HEK293T (cell line): Measurements from ENCODE around the gene GOLGA6L10.
"Not testable (repeated sequence)": the region's sequence is repeated elsewhere in the genome, so short reads cannot be mapped to it uniquely, and the experiment has no call there.

Experiments
- CTCF ChIA-PET: fragments of 350-600 bp; formaldehyde crosslinking; extraction: SDS; loops from one replicate; lab custom pipeline; 2021; ENCODE audit warnings: antibody characterized with exemption, inconsistent platforms; lab: Yijun Ruan, JAX
- POLR2A ChIA-PET: fragments of 350-600 bp; formaldehyde crosslinking; extraction: SDS; loops from one replicate; lab custom pipeline; 2020; ENCODE audit warnings: antibody characterized with exemption, inconsistent platforms; lab: Yijun Ruan, JAX
- DNase-seq: peaks from one replicate; pipeline ENCODE4 v3.0.0; 2012; ENCODE audit warnings: mixed read lengths; ENCODE audit errors: extremely low spot score
- ARNT ChIP-seq: fragments of 450-650 bp; IDR thresholded peaks from 2 replicates; pipeline ENCODE4 v1.6.1; 2017; ENCODE audit warnings: mild to moderate bottlenecking
- BHLHE40 ChIP-seq: fragments of 450-650 bp; IDR thresholded peaks from 2 replicates; pipeline ENCODE4 v1.6.1; 2016; ENCODE audit warnings: mild to moderate bottlenecking, moderate library complexity, borderline replicate concordance
- CTBP1 ChIP-seq: fragments of 450-650 bp; IDR thresholded peaks from 2 replicates; pipeline ENCODE4 v1.6.1; 2016; ENCODE audit warnings: borderline replicate concordance
- ELF4 ChIP-seq: fragments of 450-650 bp; IDR thresholded peaks from 2 replicates; pipeline ENCODE4 v1.6.1; 2017; ENCODE audit warnings: antibody characterized with exemption
- FOXA1 ChIP-seq: fragments of 450-650 bp; IDR thresholded peaks from 2 replicates; pipeline ENCODE4 v1.6.1; 2016; ENCODE audit warnings: mild to moderate bottlenecking
- FOXK2 ChIP-seq: fragments of 450-650 bp; IDR thresholded peaks from 2 replicates; pipeline ENCODE4 v1.6.1; 2016; ENCODE audit warnings: mild to moderate bottlenecking
- FOXM1 ChIP-seq: fragments of 450-650 bp; IDR thresholded peaks from 2 replicates; pipeline ENCODE4 v1.6.1; 2017; ENCODE audit warnings: mild to moderate bottlenecking, borderline replicate concordance
- HDGF ChIP-seq: fragments of 450-650 bp; IDR thresholded peaks from 2 replicates; pipeline ENCODE4 v1.6.1; 2017; ENCODE audit warnings: antibody characterized with exemption, borderline replicate concordance
- L3MBTL2 ChIP-seq: fragments of 450-650 bp; conservative IDR thresholded peaks from 2 replicates; pipeline ENCODE4 v1.6.1; 2016; ENCODE audit warnings: mild to moderate bottlenecking
- LEF1 ChIP-seq: fragments of 450-650 bp; IDR thresholded peaks from 2 replicates; pipeline ENCODE4 v1.6.1; 2017; ENCODE audit warnings: mild to moderate bottlenecking, borderline replicate concordance
- NFRKB ChIP-seq: fragments of 450-650 bp; IDR thresholded peaks from 2 replicates; pipeline ENCODE4 v1.6.1; 2016; ENCODE audit warnings: mild to moderate bottlenecking, moderate library complexity
- SP1 ChIP-seq: fragments of 450-650 bp; IDR thresholded peaks from 2 replicates; pipeline ENCODE4 v1.6.1; 2017
- SUZ12 ChIP-seq: fragments of 450-650 bp; IDR thresholded peaks from 2 replicates; pipeline ENCODE4 v1.6.1; 2016; ENCODE audit warnings: mild to moderate bottlenecking
- TARDBP ChIP-seq: fragments of 450-650 bp; IDR thresholded peaks from 2 replicates; pipeline ENCODE4 v1.6.1; 2016
- ZNF384 ChIP-seq: fragments of 450-650 bp; IDR thresholded peaks from 2 replicates; pipeline ENCODE4 v1.6.1; 2016
- TF ChIP-seq, protein P1 (sequence below): fragments of 450-650 bp; IDR thresholded peaks from 2 replicates; pipeline ENCODE4 v1.6.1; 2016

The GOLGA6L10 gene

DNA sequence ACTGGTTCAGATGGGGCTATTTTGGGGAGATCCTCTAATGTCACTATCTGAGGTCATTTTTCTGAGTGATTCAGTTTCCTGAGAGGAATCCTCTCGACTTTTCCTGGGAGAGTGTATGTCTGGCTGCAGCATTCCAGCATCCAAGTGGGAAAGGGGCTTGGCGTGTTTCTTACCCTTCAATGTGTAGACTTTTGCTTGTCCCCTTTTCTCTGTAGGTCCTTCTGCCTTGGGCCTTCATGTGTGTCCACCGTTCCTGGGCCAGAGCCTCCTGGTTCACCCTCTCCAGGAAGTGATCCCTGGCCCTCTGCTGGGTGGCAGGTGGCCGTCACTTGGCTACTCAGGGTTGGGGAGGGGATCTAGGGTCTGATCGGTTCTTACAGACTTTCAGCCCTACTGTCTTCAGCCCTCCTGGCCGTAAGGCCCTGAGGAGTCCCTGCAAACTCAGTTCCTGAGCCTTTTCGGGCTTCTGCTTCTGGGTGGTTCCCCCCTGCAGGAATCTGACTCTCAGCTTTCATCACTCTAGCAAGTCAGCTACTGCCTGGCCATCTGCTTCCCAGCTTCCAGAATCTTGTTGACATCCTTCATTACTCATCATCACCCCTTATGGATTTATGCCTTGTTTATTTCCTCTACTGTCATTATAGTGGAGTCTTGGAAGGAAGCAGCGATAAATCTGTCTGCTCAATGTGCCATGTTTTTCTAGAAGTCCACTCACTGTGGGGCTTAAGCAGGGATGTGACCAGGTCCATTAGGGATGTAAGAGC is 36.5 kb downstream of the GOLGA6L10 start:
- no peak for DNase-seq
- ChIA-PET POLR2A (no interaction called here), CTCF (no interaction called here)
- TF ChIP-seq CTBP1 (no peak), NFRKB (no peak), FOXA1 (no peak), SP1 (no peak), HDGF (no peak), SUZ12 (no peak), FOXK2 (no peak), BHLHE40 (no peak), L3MBTL2 (no peak), LEF1 (no peak), ARNT (no peak), FOXM1 (no peak), ELF4 (no peak), TARDBP (no peak), ZNF384 (no peak)
- TF ChIP-seq, protein P1, sequence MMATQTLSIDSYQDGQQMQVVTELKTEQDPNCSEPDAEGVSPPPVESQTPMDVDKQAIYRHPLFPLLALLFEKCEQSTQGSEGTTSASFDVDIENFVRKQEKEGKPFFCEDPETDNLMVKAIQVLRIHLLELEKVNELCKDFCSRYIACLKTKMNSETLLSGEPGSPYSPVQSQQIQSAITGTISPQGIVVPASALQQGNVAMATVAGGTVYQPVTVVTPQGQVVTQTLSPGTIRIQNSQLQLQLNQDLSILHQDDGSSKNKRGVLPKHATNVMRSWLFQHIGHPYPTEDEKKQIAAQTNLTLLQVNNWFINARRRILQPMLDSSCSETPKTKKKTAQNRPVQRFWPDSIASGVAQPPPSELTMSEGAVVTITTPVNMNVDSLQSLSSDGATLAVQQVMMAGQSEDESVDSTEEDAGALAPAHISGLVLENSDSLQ, result no peak

DNA sequence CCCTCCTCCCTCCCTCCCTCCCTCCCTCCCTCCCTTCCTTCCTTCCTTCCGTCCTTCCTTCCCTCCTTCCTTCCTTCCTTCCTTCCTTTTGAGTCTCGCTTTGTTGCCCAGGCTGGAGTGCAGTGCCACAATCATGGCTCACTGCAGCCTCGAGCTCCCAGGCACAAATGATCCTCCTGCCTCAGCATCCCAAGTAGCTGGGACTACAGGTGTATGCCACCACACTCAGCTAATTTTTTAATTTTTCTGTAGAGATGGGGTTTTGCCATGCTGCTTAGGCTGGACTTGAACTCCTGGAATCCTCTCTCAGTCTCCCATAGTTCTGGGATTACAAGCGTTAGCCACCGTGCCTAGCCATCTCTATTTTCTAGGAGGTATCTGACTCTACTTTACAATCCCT is 38.0 kb downstream of the GOLGA6L10 start:
- CTCF ChIA-PET, POLR2A ChIA-PET, DNase-seq: not testable (repeated sequence)

DNA sequence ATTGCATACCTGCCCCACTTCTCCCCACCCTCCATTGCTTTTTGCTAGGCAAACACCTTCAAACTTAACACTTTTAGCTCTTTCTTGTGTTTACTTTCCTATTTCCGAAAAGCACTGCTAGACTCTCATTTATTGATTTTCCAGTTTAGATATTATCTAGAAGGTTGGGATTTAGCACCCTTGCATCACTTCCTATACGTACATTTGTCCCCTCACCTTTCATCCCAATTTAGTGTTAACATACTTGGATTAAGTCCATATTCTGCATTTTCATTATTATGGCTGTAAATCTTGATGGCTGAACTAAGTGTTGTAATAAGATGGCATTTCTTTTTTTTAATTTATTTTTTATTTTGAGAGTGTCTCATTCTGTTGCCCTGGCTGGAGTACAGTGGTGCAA is 39.5 kb downstream of the GOLGA6L10 start:
- POLR2A ChIA-PET, result no interaction called here
- DNase-seq, result no peak
- CTCF ChIA-PET, result interaction anchor here (0.6 kb wide), 1 partner anchor 33 kb away, joined by 6 read pairs; no protein-coding TSS in a partner anchor
- TF ChIP-seq NFRKB (no peak), BHLHE40 (no peak), ARNT (no peak), SUZ12 (no peak), FOXA1 (no peak), ZNF384 (no peak), TARDBP (no peak), SP1 (no peak), HDGF (no peak)

GRCh38 chr15:82307714-82308081 is 41.6 kb downstream of the GOLGA6L10 start:
- ChIA-PET CTCF (no interaction called here), POLR2A (no interaction called here)
- no peak for TF ChIP-seq TARDBP
- no peak for TF ChIP-seq ARNT
- TF ChIP-seq NFRKB, result no peak
- TF ChIP-seq FOXK2, result no peak
- TF ChIP-seq FOXM1, result no peak
- TF ChIP-seq ZNF384, result no peak
- TF ChIP-seq FOXA1, result no peak
- TF ChIP-seq SP1, result no peak
- TF ChIP-seq, protein P1, result no peak
- no peak for DNase-seq

DNA sequence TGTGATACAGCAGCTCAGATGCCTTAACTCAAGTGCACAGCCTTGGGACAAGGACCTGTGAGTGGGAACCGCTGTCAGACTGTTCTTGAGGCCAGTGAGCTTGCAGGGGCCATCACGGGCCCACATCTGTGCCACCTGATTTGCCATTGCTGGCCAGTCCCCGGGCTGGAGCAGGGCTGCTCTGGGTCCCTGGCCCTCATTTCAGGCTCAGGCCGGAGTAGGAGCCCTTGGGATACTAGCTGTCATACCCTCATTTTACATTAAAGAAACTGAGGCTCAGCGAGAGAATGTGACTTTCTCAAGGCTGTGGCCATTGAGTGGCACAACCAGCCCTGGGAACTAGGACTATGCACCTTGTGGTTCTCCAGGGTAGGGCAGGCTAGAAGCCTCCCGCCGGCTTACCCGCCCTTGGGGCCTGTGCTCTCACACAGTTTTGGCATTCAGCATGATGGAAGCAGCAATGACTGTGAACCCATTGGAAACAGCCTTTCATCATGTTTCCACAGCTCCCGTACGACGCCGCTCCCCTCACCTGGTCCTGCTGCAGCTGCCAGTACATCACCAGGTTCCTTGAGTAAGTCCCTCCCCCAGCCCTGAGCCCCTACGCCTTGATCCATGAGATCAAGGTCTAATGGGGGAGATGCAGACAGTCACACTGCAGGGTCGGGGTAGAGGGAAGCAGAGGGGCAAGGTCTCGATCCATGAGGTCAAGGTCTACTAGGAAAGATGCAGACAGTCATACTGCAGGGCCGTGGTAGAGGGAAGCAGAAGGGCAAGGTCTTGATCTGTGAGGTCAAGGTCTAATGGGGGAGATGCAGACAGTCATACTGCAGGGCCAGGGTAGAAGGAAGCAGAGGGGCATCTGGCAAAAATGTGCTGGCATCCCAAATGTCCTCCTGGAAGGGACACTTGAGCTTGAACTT is 42.2 kb downstream of the GOLGA6L10 start:
- ChIA-PET CTCF (no interaction called here), POLR2A (no interaction called here)
- no peak for DNase-seq
- no peak for TF ChIP-seq SUZ12
- no peak for TF ChIP-seq BHLHE40
- TF ChIP-seq ELF4, result no peak
- TF ChIP-seq TARDBP, result no peak
- TF ChIP-seq L3MBTL2, result no peak
- no peak for TF ChIP-seq NFRKB
- TF ChIP-seq HDGF, result no peak
- no peak for TF ChIP-seq FOXK2
- TF ChIP-seq LEF1, result no peak
- TF ChIP-seq ZNF384, result no peak
- no peak for TF ChIP-seq ARNT
- TF ChIP-seq FOXA1, result no peak
- TF ChIP-seq SP1, result no peak
- TF ChIP-seq, protein P1, result no peak

DNA sequence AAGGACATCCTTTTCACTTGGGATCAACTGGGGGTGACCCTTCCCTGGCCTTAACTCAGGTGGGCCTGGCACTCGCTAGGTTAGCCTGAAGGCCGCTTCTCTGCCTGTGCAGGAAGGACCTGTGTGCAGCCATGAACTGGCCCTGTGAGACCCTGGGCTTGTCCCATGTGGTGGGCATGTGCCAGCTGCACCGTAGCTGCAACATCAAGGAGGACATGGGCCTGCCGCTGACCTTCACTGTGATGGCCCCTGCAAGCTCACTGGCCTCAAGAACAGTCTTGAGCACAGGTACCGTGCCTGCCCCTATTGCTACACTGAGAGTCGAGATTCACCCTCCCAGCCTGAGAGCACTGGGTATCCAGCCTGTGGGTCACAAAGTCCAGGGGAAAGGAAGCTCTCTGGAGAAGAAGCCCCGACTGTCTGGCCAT is 43.6 kb downstream of the GOLGA6L10 start:
- DNase-seq, result no peak
- no peak for TF ChIP-seq CTBP1
- TF ChIP-seq, protein P1, result no peak
- TF ChIP-seq FOXA1, result no peak
- no peak for TF ChIP-seq NFRKB
- TF ChIP-seq BHLHE40, result no peak
- no peak for TF ChIP-seq ZNF384
- no peak for TF ChIP-seq FOXK2
- TF ChIP-seq TARDBP, result no peak
- CTCF ChIA-PET, result no interaction called here
- POLR2A ChIA-PET, result no interaction called here
